WTC11 (cell line): ENCODE results near the gene SIPA1L3. TPM values are rescaled to one million over a fixed set of nuclear protein-coding genes. Genes with fewer than 3 reads are reported as not detected.
A peak's percentile ranks its signal among the peaks of the same experiment; 100 is the strongest.

Source experiments
- ATAC-seq: fragments of 200-7000 bp; cut with Tn5 transposase; 2 replicates; pipeline ENCODE4 v1.10.0; 2021; ENCODE audit warnings: mild to moderate bottlenecking, moderate library complexity
- CTCF ChIA-PET: fragments of 300-600 bp; sonication (Branson Sonifier 250); formaldehyde crosslinking; loops from one replicate; lab custom pipeline; 2021; ENCODE audit warnings: antibody characterized with exemption; lab: Charles Lee
- POLR2A ChIA-PET: fragments of 350-600 bp; sonication (Branson Sonifier 250); formaldehyde crosslinking; loops from one replicate; lab custom pipeline; 2021; ENCODE audit warnings: antibody characterized with exemption; lab: Charles Lee
- DNase-seq: peaks from one replicate; pipeline ENCODE4 v3.0.0; 2021; ENCODE audit warnings: low spot score
- H3K27ac Mint-ChIP-seq: 2 replicates; pipeline ENCODE4 v1.8.0; 2021; ENCODE audit warnings: mixed read lengths
- H3K27me3 Mint-ChIP-seq: 2 replicates; pipeline ENCODE4 v1.8.0; 2021; ENCODE audit warnings: low read depth, mild to moderate bottlenecking, moderate library complexity, mixed read lengths
- H3K36me3 Mint-ChIP-seq: 2 replicates; pipeline ENCODE4 v1.8.0; 2021; ENCODE audit warnings: mixed read lengths
- H3K4me1 Mint-ChIP-seq: 2 replicates; pipeline ENCODE4 v1.8.0; 2022; ENCODE audit warnings: mixed read lengths
- H3K4me3 Mint-ChIP-seq: 2 replicates; pipeline ENCODE4 v1.8.0; 2021; ENCODE audit warnings: mild to moderate bottlenecking, moderate library complexity, mixed read lengths
- H3K9me3 Mint-ChIP-seq: 2 replicates; pipeline ENCODE4 v1.8.0; 2021; ENCODE audit warnings: mixed read lengths
- AR ChIP-seq: fragments of 250-450 bp; sonication (Bioruptor Pico); IDR thresholded peaks from 2 replicates; pipeline ENCODE4 v1.9.0; 2021; ENCODE audit warnings: mild to moderate bottlenecking
- ATF6 ChIP-seq: sonication (generic); formaldehyde crosslinking; IDR thresholded peaks from 2 replicates; pipeline ENCODE4 v1.8.1; 2023; ENCODE audit warnings: mild to moderate bottlenecking, missing genetic modification reagents
- E2F5 ChIP-seq: sonication (generic); formaldehyde crosslinking; IDR thresholded peaks from 2 replicates; pipeline ENCODE4 v1.8.1; 2022; ENCODE audit warnings: mild to moderate bottlenecking, moderate library complexity, missing genetic modification reagents
- ELF4 ChIP-seq: sonication (generic); formaldehyde crosslinking; IDR thresholded peaks from 2 replicates; pipeline ENCODE4 v1.8.1; 2022; ENCODE audit warnings: low read depth, mild to moderate bottlenecking, moderate library complexity, missing genetic modification reagents
- EMX1 ChIP-seq: fragments of 250-450 bp; sonication (Bioruptor Pico); IDR thresholded peaks from 2 replicates; pipeline ENCODE4 v1.8.0; 2021; ENCODE audit warnings: mild to moderate bottlenecking
- GTF2I ChIP-seq: fragments of 250-450 bp; sonication (Bioruptor Pico); conservative IDR thresholded peaks from 2 replicates; pipeline ENCODE4 v1.4.0; 2021; ENCODE audit warnings: mild to moderate bottlenecking
- HMGA2 ChIP-seq: fragments of 250-450 bp; sonication (Bioruptor Pico); IDR thresholded peaks from 2 replicates; pipeline ENCODE4 v1.4.0; 2021; ENCODE audit warnings: mild to moderate bottlenecking, moderate library complexity
- IRF1 ChIP-seq: sonication (generic); formaldehyde crosslinking; IDR thresholded peaks from 2 replicates; pipeline ENCODE4 v1.8.0; 2023; ENCODE audit warnings: missing genetic modification reagents
- NFE2L1 ChIP-seq: sonication (generic); formaldehyde crosslinking; IDR thresholded peaks from 2 replicates; pipeline ENCODE4 v1.8.1; 2023; ENCODE audit warnings: missing genetic modification reagents
- NR3C1 ChIP-seq: sonication (generic); formaldehyde crosslinking; conservative IDR thresholded peaks from 2 replicates; pipeline ENCODE4 v1.8.1; 2023; ENCODE audit warnings: low read depth, mild to moderate bottlenecking, missing genetic modification reagents
- OVOL2 ChIP-seq: fragments of 250-450 bp; sonication (Bioruptor Pico); IDR thresholded peaks from 2 replicates; pipeline ENCODE4 v1.9.0; 2021; ENCODE audit warnings: mild to moderate bottlenecking, borderline replicate concordance
- SOX15 ChIP-seq: fragments of 250-450 bp; sonication (Bioruptor Pico); IDR thresholded peaks from 2 replicates; pipeline ENCODE4 v1.9.0; 2021; ENCODE audit warnings: mild to moderate bottlenecking
- SP1 ChIP-seq: sonication (generic); formaldehyde crosslinking; conservative IDR thresholded peaks from 2 replicates; pipeline ENCODE4 v1.8.1; 2022; ENCODE audit warnings: missing genetic modification reagents
- STAT6 ChIP-seq: sonication (generic); formaldehyde crosslinking; conservative IDR thresholded peaks from 2 replicates; pipeline ENCODE4 v1.8.1; 2023; ENCODE audit warnings: mild to moderate bottlenecking, low read depth, missing genetic modification reagents, moderate library complexity
- TP53 ChIP-seq: sonication (generic); formaldehyde crosslinking; IDR thresholded peaks from 2 replicates; pipeline ENCODE4 v1.8.1; 2023; ENCODE audit warnings: mild to moderate bottlenecking, missing genetic modification reagents
- ZBTB21 ChIP-seq: sonication (generic); formaldehyde crosslinking; IDR thresholded peaks from 2 replicates; pipeline ENCODE4 v1.8.1; 2023; ENCODE audit warnings: mild to moderate bottlenecking, missing genetic modification reagents, borderline replicate concordance
- ZNF416 ChIP-seq: fragments of 250-450 bp; sonication (Bioruptor Pico); IDR thresholded peaks from 2 replicates; pipeline ENCODE4 v1.9.0; 2021; ENCODE audit warnings: mild to moderate bottlenecking, inconsistent platforms
- ZNF532 ChIP-seq: fragments of 250-450 bp; sonication (Bioruptor Pico); IDR thresholded peaks from 2 replicates; pipeline ENCODE4 v1.9.0; 2021; ENCODE audit warnings: mild to moderate bottlenecking, borderline replicate concordance
- ZNF671 ChIP-seq: fragments of 250-450 bp; sonication (Bioruptor Pico); IDR thresholded peaks from 2 replicates; pipeline ENCODE4 v1.8.0; 2021; ENCODE audit warnings: mild to moderate bottlenecking
- total RNA-seq: library from RNA; stranded (reverse); gene quantifications from 3 replicates; pipeline ENCODE4 v1.2.3, GENCODE V29; 2021

SIPA1L3 gene
- total RNA-seq, 1 experiment from 2014 or later, result 41.5 TPM

- no peaks in the 10 kb centered on the region for H3K27me3 Mint-ChIP-seq
- no peak for ATAC-seq
- H3K4me1 Mint-ChIP-seq, result peaks cover 34% of the 10 kb centered on the region
- peak overlapping the region; percentile 83; the same call in 1 of the 2 replicates for H3K27ac Mint-ChIP-seq
- POLR2A ChIA-PET, result interaction anchor here (2.0 kb wide), 1 partner anchor 9 kb away, joined by 15 read pairs; no protein-coding TSS in a partner anchor
- no peak for DNase-seq
- H3K4me3 Mint-ChIP-seq, result no peak overlapping the region
- TF ChIP-seq ATF6 (no peak), NR3C1 (CRISPR knock-in tag) (no peak), ZNF532 (CRISPR knock-in tag) (no peak), HMGA2 (CRISPR knock-in tag) (no peak), ZNF671 (CRISPR knock-in tag) (no peak), NFE2L1 (CRISPR knock-in tag) (no peak), OVOL2 (CRISPR knock-in tag) (no peak), STAT6 (CRISPR knock-in tag) (no peak), ZBTB21 (CRISPR knock-in tag) (no peak)
- TF ChIP-seq, all 79 proteins: peak for 0
- CTCF ChIA-PET, result interaction anchor here (0.6 to 2.2 kb wide), 4 partner anchors 10 to 92 kb away, joined by 3 to 10 read pairs (median 4); no protein-coding TSS in a partner anchor
- no peaks in the 10 kb centered on the region for H3K9me3 Mint-ChIP-seq
- 0 out of 2 replicates have a peak, but pooled peaks cover 3% of the 10 kb centered on the region for H3K36me3 Mint-ChIP-seq
Observed at GRCh38 chr19:37994823-37995130, 87.8 kb downstream of the SIPA1L3 start.

GRCh38 chr19:37995346-37995745 is 88.3 kb downstream of the SIPA1L3 start:
- Mint-ChIP-seq H3K4me3 (no peak overlapping the region), H3K4me1 (peaks cover 28% of the 10 kb centered on the region), H3K27me3 (no peaks in the 10 kb centered on the region), H3K36me3 (0 out of 2 replicates have a peak, but pooled peaks cover 3% of the 10 kb centered on the region), H3K9me3 (no peaks in the 10 kb centered on the region), H3K27ac (peak overlapping the region; percentile 83)
- TF ChIP-seq AR (CRISPR knock-in tag), result no peak
- TF ChIP-seq ELF4 (CRISPR knock-in tag), result no peak
- TF ChIP-seq EMX1 (CRISPR knock-in tag), result no peak
- TF ChIP-seq GTF2I, result no peak
- no peak for TF ChIP-seq ZNF416 (CRISPR knock-in tag)
- TF ChIP-seq SOX15 (CRISPR knock-in tag), result no peak
- no peak for TF ChIP-seq TP53 (CRISPR knock-in tag)
- no peak for TF ChIP-seq E2F5 (CRISPR knock-in tag)
- no peak for TF ChIP-seq SP1 (CRISPR knock-in tag)
- no peak for TF ChIP-seq IRF1 (CRISPR knock-in tag)
- ATAC-seq (no peak), DNase-seq (no peak)
- POLR2A ChIA-PET, result no interaction called here
- CTCF ChIA-PET, result interaction anchor here (1.4 kb wide), 1 partner anchor 10 kb away, joined by 3 read pairs; no protein-coding TSS in a partner anchor
